Neuron (in vitro differentiated cells): ENCODE data around the gene TMEM72.

ENCODE experiments used
- H2AFZ ChIP-seq: one replicate; pipeline ENCODE4 v1.6.1; 2013; ENCODE audit warnings: low read depth, mild to moderate bottlenecking, inconsistent platforms, low read length, moderate library complexity
- H3K27me3 ChIP-seq: one replicate; pipeline ENCODE4 v1.6.1; 2013; ENCODE audit warnings: low read length; ENCODE audit not compliant: insufficient read depth
- H3K36me3 ChIP-seq: one replicate; pipeline ENCODE4 v1.6.1; 2013; ENCODE audit warnings: low read length; ENCODE audit not compliant: insufficient read depth
- H3K4me1 ChIP-seq: one replicate; pipeline ENCODE4 v1.6.1; 2013; ENCODE audit warnings: low read length; ENCODE audit not compliant: insufficient read depth
- H3K4me3 ChIP-seq: 2 replicates; pipeline ENCODE4 v1.5.1; 2013; ENCODE audit warnings: mild to moderate bottlenecking, low read length, moderate library complexity
- H3K9me3 ChIP-seq: one replicate; pipeline ENCODE4 v1.6.1; 2013; ENCODE audit warnings: low read length

TMEM72 gene

GRCh38 chr10:44894691-44895090 lies 16.4 kb upstream of the TMEM72 start:
- Histone ChIP-seq H3K27me3 (no peaks in the 10 kb centered on the region), H3K9me3 (no peaks in the 10 kb centered on the region), H2AFZ (no peak overlapping the region), H3K36me3 (no peaks in the 10 kb centered on the region), H3K4me3 (no peak overlapping the region), H3K4me1 (no peaks in the 10 kb centered on the region)

DNA sequence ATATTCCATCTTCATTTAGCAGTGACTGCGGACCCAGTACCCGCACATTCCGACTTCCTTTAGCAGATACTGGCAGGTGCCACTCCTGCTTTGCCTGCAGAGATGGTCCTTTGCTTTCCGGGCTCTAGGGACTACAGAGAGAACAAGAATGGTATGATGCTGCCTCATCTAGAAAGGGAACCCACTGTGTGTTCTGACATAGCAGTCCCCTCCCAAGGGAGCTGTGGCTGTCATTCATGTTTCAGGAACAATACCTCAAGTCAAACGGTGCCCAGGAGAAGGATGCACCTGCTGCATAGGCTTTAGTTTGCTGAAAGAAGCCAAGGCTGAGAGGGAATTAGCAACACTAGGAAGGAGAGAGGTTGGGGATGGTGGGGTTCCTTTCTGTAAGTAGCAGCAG lies 15.9 kb upstream of the TMEM72 start:
- Histone ChIP-seq H3K4me3 (no peak overlapping the region), H3K4me1 (no peaks in the 10 kb centered on the region), H3K9me3 (no peaks in the 10 kb centered on the region), H3K36me3 (no peaks in the 10 kb centered on the region), H3K27me3 (no peaks in the 10 kb centered on the region), H2AFZ (no peak overlapping the region)

DNA sequence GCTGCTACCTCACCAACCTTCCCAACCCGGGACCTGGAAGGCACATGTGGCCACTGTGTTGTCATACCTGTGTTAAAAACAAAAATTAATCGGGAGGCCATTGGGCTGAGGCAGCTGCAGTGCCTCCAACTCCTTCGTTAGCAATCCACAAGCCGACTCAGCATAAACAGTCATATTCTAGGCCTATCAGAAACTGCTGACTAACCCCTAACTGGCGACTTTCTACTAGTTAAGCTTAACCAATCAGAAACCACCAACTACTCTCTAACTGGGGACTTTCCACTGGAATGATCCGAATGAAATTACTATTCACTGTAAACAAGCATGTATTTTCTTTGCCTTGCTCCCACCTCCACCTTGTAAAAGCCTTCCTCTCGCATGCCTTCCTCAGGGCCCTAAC lies 14.1 kb upstream of the TMEM72 start:
- Histone ChIP-seq H3K27me3 (no peaks in the 10 kb centered on the region), H3K4me3 (no peak overlapping the region), H3K4me1 (no peaks in the 10 kb centered on the region), H3K9me3 (no peaks in the 10 kb centered on the region), H3K36me3 (no peaks in the 10 kb centered on the region), H2AFZ (no peak overlapping the region)

DNA sequence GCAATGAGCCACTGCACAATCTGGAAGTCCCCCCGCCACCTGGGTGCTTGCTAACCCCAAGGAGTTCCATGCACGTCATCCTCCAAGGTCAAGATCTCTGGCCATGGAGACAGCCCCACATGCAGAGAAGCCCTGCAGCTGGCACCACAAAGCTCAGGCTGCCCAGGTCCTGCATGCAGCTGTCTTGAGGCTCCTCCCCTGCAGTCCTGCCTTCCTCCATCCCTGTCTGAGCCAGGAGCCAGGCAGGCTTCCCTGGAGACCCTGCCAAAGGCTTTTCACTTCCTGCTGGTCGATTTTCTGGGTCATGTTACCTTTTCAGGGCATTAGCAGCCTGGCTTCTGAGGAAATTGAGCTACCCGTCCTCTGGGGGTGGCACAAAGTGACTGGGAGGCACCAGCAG lies 12.5 kb upstream of the TMEM72 start:
- no peaks in the 10 kb centered on the region for H3K36me3 ChIP-seq
- no peak overlapping the region for H2AFZ ChIP-seq
- H3K4me3 ChIP-seq: no peak overlapping the region
- no peaks in the 10 kb centered on the region for H3K27me3 ChIP-seq
- H3K4me1 ChIP-seq: no peaks in the 10 kb centered on the region
- no peaks in the 10 kb centered on the region for H3K9me3 ChIP-seq

- Histone ChIP-seq H3K9me3 (no peaks in the 10 kb centered on the region), H3K27me3 (no peaks in the 10 kb centered on the region), H2AFZ (no peak overlapping the region), H3K36me3 (no peaks in the 10 kb centered on the region), H3K4me3 (no peak overlapping the region), H3K4me1 (no peaks in the 10 kb centered on the region)
Measured at GRCh38 chr10:44899450-44900080, 11.6 kb upstream of the TMEM72 start.

GRCh38 chr10:44902941-44903545 lies 8.1 kb upstream of the TMEM72 start:
- H3K27me3 ChIP-seq: no peaks in the 10 kb centered on the region
- no peak overlapping the region for H3K4me3 ChIP-seq
- no peaks in the 10 kb centered on the region for H3K36me3 ChIP-seq
- no peak overlapping the region for H2AFZ ChIP-seq
- no peaks in the 10 kb centered on the region for H3K4me1 ChIP-seq
- no peaks in the 10 kb centered on the region for H3K9me3 ChIP-seq

DNA sequence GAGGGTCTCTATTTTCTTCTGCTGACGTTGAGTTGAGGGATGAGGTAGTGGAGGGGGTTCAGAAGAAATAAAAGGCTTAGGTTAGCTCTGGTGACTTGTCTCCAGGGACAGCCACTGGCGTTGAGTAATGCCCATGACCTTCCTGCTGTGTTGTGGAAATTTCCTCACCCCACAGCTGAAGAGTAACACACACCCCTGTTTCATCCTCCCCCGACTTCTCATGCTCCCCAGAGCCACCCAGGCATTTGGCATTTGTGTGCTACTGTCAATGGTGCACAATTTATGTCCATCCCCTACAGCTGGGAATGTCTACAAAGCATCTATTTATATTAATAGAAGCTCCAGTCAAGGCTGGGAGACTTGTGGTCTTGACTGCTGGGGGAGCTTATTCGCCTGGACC lies 4.7 kb upstream of the TMEM72 start:
- Histone ChIP-seq H3K27me3 (no peaks in the 10 kb centered on the region), H3K36me3 (no peaks in the 10 kb centered on the region), H3K4me1 (no peaks in the 10 kb centered on the region), H2AFZ (no peak overlapping the region), H3K4me3 (no peak overlapping the region), H3K9me3 (no peaks in the 10 kb centered on the region)

GRCh38 chr10:44907556-44907955 lies 3.6 kb upstream of the TMEM72 start:
- Histone ChIP-seq H3K4me3 (no peak overlapping the region), H3K9me3 (no peaks in the 10 kb centered on the region), H3K4me1 (no peaks in the 10 kb centered on the region), H2AFZ (no peak overlapping the region), H3K27me3 (no peaks in the 10 kb centered on the region), H3K36me3 (no peaks in the 10 kb centered on the region)

GRCh38 chr10:44908066-44908749 lies 2.9 kb upstream of the TMEM72 start:
- no peaks in the 10 kb centered on the region for H3K27me3 ChIP-seq
- no peaks in the 10 kb centered on the region for H3K9me3 ChIP-seq
- H3K4me1 ChIP-seq: no peaks in the 10 kb centered on the region

GRCh38 chr10:44908936-44909630 lies 2.1 kb upstream of the TMEM72 start:
- Histone ChIP-seq H2AFZ (no peak overlapping the region), H3K4me1 (no peaks in the 10 kb centered on the region), H3K27me3 (no peaks in the 10 kb centered on the region), H3K36me3 (no peaks in the 10 kb centered on the region), H3K9me3 (no peaks in the 10 kb centered on the region), H3K4me3 (no peak overlapping the region)

More at GRCh38 chr10:44908066-44908749, 2.9 kb upstream of the TMEM72 start:
- no peak overlapping the region for H2AFZ ChIP-seq
- H3K36me3 ChIP-seq: no peaks in the 10 kb centered on the region
- no peak overlapping the region for H3K4me3 ChIP-seq

DNA sequence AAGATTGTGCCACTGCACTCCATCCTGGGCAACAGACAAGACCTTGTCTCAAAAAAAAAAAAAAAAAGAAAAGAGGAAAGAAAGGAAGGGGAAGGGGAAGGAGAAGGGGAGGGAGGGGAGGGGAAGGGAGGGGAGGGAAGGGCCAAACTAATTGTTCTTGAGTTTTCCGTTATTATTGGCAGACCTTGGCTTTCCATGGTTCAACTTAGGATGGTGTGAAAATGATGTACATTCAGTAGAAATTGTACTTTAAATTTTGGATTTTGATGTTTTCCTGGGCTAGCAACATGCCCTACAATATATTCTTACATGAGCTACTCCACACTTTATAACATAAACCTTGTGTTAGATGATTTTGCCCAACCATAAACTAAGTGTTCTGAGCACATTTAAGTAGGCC lies 1.2 kb upstream of the TMEM72 start:
- Histone ChIP-seq H3K36me3 (no peaks in the 10 kb centered on the region), H3K27me3 (no peaks in the 10 kb centered on the region), H2AFZ (no peak overlapping the region), H3K9me3 (no peaks in the 10 kb centered on the region), H3K4me3 (no peak overlapping the region), H3K4me1 (no peaks in the 10 kb centered on the region)

GRCh38 chr10:44910602-44911001 lies 535 bp upstream of the TMEM72 start:
- no peak overlapping the region for H3K4me3 ChIP-seq
- H3K36me3 ChIP-seq: no peaks in the 10 kb centered on the region
- no peaks in the 10 kb centered on the region for H3K27me3 ChIP-seq
- no peak overlapping the region for H2AFZ ChIP-seq
- H3K4me1 ChIP-seq: no peaks in the 10 kb centered on the region
- no peaks in the 10 kb centered on the region for H3K9me3 ChIP-seq

- H3K4me3 ChIP-seq: no peak overlapping the region
- no peak overlapping the region for H2AFZ ChIP-seq
- no peaks in the 10 kb centered on the region for H3K27me3 ChIP-seq
- no peaks in the 10 kb centered on the region for H3K9me3 ChIP-seq
- H3K4me1 ChIP-seq: no peaks in the 10 kb centered on the region
- no peaks in the 10 kb centered on the region for H3K36me3 ChIP-seq
Measured at GRCh38 chr10:44911951-44912350, 814 bp downstream of the TMEM72 start.
